SU-DHL-6 (cell line): ENCODE results near the gene WDR93.

Experiments used
- H2AFZ ChIP-seq: fragments of 200-600 bp; sonication (generic); 2 replicates; pipeline ENCODE4 v1.6.1; 2014; ENCODE audit warnings: low read depth, mild to moderate bottlenecking, moderate library complexity, mixed read lengths, antibody characterized with exemption, low read length; ENCODE audit not compliant: severe bottlenecking
- H3F3A ChIP-seq: fragments of 200-600 bp; shearing (Covaris generic); 2 replicates; pipeline ENCODE4 v1.6.0; 2016; ENCODE audit warnings: antibody characterized with exemption, mild to moderate bottlenecking; ENCODE audit not compliant: insufficient read depth
- H3K27ac ChIP-seq: fragments of 200-600 bp; sonication (generic); 2 replicates; pipeline ENCODE4 v1.5.1; 2016; ENCODE audit warnings: low read depth, mild to moderate bottlenecking, low read length, moderate library complexity, mixed read lengths
- H3K27me3 ChIP-seq: fragments of 200-600 bp; sonication (generic), shearing (Covaris generic); 2 replicates; pipeline ENCODE4 v1.6.0; 2014; ENCODE audit warnings: mild to moderate bottlenecking, low read length
- H3K36me3 ChIP-seq: fragments of 200-600 bp; sonication (generic); 2 replicates; pipeline ENCODE4 v1.6.1; 2014; ENCODE audit warnings: mild to moderate bottlenecking, low read length, mixed read lengths
- H3K4me2 ChIP-seq: fragments of 300-600, 200-600 bp; shearing (Covaris generic), sonication (generic); 2 replicates; pipeline ENCODE4 v1.6.0; 2014; ENCODE audit warnings: low read length, low read depth, mild to moderate bottlenecking; ENCODE audit not compliant: poor library complexity, severe bottlenecking
- H3K4me3 ChIP-seq: fragments of 200-600 bp; sonication (generic); 2 replicates; pipeline ENCODE4 v1.5.1; 2014; ENCODE audit warnings: antibody characterized with exemption, low read length, mild to moderate bottlenecking, mixed read lengths; ENCODE audit not compliant: insufficient read depth, poor library complexity, severe bottlenecking
- H3K79me2 ChIP-seq: fragments of 200-600 bp; sonication (generic); 2 replicates; pipeline ENCODE4 v1.6.1; 2014; ENCODE audit warnings: mild to moderate bottlenecking, low read length, moderate library complexity; ENCODE audit not compliant: insufficient read depth
- H3K9ac ChIP-seq: fragments of 200-600 bp; sonication (generic); 2 replicates; pipeline ENCODE4 v1.7.0; 2014; ENCODE audit warnings: mild to moderate bottlenecking, low read length
- H3K9me2 ChIP-seq: fragments of 200-600 bp; sonication (generic); replicated peaks from 2 replicates; pipeline ENCODE4 v1.6.1; 2014; ENCODE audit warnings: low read length; ENCODE audit not compliant: insufficient read depth
- H3K9me3 ChIP-seq: fragments of 200-600 bp; sonication (generic); 2 replicates; pipeline ENCODE4 v1.6.1; 2014; ENCODE audit warnings: low read length, mixed read lengths; ENCODE audit not compliant: insufficient read depth
- H4K20me1 ChIP-seq: fragments of 200-600 bp; sonication (generic); 2 replicates; pipeline ENCODE4 v1.6.1; 2014; ENCODE audit warnings: low read depth, mild to moderate bottlenecking, antibody characterized with exemption, low read length, moderate library complexity, mixed read lengths
- EZH2phosphoT487 ChIP-seq: fragments of 200-600 bp; sonication (generic), shearing (Covaris generic); conservative IDR thresholded peaks from 2 replicates; pipeline ENCODE4 v1.6.1; 2018; ENCODE audit warnings: mild to moderate bottlenecking, antibody characterized with exemption, low read length, moderate library complexity, mixed read lengths
- TF ChIP-seq, protein P1 (sequence below): fragments of 200-600 bp; sonication (generic); IDR thresholded peaks from one replicate; pipeline ENCODE4 v1.5.1; 2017; ENCODE audit warnings: antibody characterized with exemption, mild to moderate bottlenecking, low read length, moderate library complexity; ENCODE audit not compliant: insufficient read depth, poor library complexity, severe bottlenecking

WDR93 gene

DNA sequence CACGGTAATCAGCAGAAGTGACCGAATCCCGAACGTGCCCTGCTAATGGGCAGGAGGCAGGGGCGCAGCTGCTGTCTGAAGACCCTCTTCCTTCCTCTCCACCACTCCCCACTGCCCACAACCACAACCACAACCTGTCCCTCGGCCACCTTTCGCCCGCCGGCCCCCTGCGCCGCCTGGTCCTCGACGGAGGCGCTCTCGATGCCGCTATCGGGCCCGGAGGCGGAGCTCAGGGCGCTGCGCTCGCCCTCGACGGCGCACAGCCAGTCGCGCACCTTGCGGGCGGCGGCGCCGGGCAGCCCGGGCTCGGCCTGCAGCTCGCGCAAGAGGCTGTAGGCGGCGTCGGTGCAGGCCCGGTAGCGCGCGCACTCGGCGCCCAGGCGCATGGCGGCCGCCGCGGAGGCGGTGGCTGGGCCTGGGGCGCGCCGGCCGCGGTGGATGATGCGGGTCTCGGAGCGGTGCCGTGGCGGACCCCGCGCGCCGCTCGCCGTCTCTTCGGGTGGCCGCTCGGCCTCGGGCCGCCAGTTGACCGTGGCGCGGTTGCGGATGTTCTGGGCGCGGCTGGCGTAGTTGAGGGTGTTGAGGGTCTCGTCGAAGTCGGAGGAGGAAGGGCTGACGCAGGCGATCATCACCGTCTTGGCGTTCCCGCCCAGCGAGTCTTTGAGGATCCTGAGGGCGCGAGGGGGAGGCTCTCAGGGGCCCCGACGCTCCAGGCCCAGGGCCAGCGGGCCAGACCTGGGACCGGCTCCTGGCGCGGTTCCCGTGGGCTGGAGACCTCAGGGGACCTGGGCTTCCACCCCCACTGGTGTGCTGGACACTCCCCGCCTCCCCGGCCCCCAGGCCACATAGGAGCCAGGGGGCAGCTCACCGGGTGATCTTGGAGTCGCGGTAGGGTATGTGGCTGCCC is 42.3 kb upstream of the WDR93 start:
- Histone ChIP-seq H3K9me3 (no peaks in the 10 kb centered on the region), H3K4me3 (no peak overlapping the region), H3F3A (no peaks in the 10 kb centered on the region), H4K20me1 (no peaks in the 10 kb centered on the region), H3K36me3 (no peaks in the 10 kb centered on the region), H3K27me3 (no peaks in the 10 kb centered on the region), H3K27ac (no peak overlapping the region), H3K79me2 (no peaks in the 10 kb centered on the region), H3K4me2 (no peak overlapping the region), H3K9me2 (no peaks in the 10 kb centered on the region), H2AFZ (no peak overlapping the region), H3K9ac (no peak overlapping the region)
- TF ChIP-seq EZH2phosphoT487: no peak
- TF ChIP-seq, protein P1, sequence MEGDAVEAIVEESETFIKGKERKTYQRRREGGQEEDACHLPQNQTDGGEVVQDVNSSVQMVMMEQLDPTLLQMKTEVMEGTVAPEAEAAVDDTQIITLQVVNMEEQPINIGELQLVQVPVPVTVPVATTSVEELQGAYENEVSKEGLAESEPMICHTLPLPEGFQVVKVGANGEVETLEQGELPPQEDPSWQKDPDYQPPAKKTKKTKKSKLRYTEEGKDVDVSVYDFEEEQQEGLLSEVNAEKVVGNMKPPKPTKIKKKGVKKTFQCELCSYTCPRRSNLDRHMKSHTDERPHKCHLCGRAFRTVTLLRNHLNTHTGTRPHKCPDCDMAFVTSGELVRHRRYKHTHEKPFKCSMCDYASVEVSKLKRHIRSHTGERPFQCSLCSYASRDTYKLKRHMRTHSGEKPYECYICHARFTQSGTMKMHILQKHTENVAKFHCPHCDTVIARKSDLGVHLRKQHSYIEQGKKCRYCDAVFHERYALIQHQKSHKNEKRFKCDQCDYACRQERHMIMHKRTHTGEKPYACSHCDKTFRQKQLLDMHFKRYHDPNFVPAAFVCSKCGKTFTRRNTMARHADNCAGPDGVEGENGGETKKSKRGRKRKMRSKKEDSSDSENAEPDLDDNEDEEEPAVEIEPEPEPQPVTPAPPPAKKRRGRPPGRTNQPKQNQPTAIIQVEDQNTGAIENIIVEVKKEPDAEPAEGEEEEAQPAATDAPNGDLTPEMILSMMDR: no peak

DNA sequence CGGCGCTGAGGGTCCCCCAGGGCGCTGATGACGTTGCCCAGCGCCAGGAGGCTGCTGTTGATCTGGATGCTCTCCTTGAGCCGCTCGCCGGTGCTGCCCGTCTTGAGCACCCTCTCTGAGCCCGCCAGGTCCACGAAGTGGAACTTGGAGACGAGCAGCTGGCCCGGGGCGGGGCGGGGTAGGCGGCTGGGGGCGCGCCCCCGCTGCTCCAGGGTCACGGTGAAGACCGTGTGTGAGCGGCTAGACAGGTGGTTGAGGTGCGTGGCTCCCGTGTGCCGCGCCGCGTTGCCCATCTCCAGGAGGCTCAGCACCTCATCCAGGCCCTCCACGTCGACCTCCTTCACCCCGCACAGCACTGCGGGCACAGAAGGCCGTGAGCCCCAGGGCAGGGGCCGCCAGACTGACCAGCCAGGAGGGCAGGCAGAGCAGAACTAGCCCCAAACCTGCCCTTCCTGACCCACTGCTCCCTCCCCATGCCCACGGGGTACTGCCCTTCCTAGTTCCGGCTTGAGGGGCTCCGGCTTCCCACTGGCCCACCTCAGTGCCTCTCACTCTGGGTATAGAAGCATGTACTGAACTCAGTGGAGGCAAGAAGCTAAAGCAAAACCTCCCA is 41.5 kb upstream of the WDR93 start:
- H3K27ac ChIP-seq: no peak overlapping the region
- no peak overlapping the region for H3K4me2 ChIP-seq
- no peaks in the 10 kb centered on the region for H3K9me3 ChIP-seq
- H3K27me3 ChIP-seq: no peaks in the 10 kb centered on the region
- no peak overlapping the region for H3K4me3 ChIP-seq
- no peak overlapping the region for H2AFZ ChIP-seq
- TF ChIP-seq, protein P1: no peak
- TF ChIP-seq EZH2phosphoT487: no peak
- H3K79me2 ChIP-seq: no peaks in the 10 kb centered on the region
- no peaks in the 10 kb centered on the region for H4K20me1 ChIP-seq
- no peaks in the 10 kb centered on the region for H3K9me2 ChIP-seq
- H3K9ac ChIP-seq: no peak overlapping the region
- H3F3A ChIP-seq: no peaks in the 10 kb centered on the region
- no peaks in the 10 kb centered on the region for H3K36me3 ChIP-seq

DNA sequence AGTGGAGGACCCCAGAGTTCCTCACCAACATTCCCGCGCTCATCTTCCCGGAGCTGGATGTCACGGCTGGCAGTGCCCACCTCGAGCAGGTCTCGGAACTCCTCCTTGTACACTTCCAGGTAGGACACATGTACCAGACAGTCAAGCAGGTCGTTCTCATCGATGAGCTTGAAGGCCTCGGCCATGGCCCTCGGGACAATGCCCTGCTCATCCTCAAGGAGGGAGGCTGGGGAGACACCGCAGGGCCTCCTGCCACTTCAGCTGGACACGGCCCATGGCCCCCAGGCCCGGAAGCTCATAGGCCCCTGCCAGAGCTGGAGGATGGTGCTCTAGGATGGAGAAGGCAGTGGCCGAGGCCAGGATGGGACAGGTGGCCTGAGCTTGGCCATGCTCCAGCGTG is 40.9 kb upstream of the WDR93 start:
- H3K9ac ChIP-seq: no peak overlapping the region
- H4K20me1 ChIP-seq: no peaks in the 10 kb centered on the region
- H2AFZ ChIP-seq: no peak overlapping the region
- no peak overlapping the region for H3K4me2 ChIP-seq
- no peaks in the 10 kb centered on the region for H3F3A ChIP-seq
- no peaks in the 10 kb centered on the region for H3K9me3 ChIP-seq
- H3K27me3 ChIP-seq: no peaks in the 10 kb centered on the region
- no peaks in the 10 kb centered on the region for H3K79me2 ChIP-seq
- H3K4me3 ChIP-seq: no peak overlapping the region
- TF ChIP-seq EZH2phosphoT487: no peak
- TF ChIP-seq, protein P1: no peak
- no peaks in the 10 kb centered on the region for H3K9me2 ChIP-seq
- H3K36me3 ChIP-seq: no peaks in the 10 kb centered on the region
- H3K27ac ChIP-seq: no peak overlapping the region
